HG03066 (cell line): ENCODE measurements around the gene CDH13.

Experiments used
- ATAC-seq: cut with Tn5 transposase; IDR thresholded peaks from one replicate; pipeline ENCODE4 v1.9.1; 2021; ENCODE audit warnings: low read depth; ENCODE audit not compliant: unreplicated experiment

The CDH13 gene

GRCh38 chr16:82625066-82625968 lies 1.5 kb upstream of the CDH13 start:
- no peak for ATAC-seq

GRCh38 chr16:82628088-82628423 lies 1.3 kb downstream of the CDH13 start:
- ATAC-seq, result no peak

DNA sequence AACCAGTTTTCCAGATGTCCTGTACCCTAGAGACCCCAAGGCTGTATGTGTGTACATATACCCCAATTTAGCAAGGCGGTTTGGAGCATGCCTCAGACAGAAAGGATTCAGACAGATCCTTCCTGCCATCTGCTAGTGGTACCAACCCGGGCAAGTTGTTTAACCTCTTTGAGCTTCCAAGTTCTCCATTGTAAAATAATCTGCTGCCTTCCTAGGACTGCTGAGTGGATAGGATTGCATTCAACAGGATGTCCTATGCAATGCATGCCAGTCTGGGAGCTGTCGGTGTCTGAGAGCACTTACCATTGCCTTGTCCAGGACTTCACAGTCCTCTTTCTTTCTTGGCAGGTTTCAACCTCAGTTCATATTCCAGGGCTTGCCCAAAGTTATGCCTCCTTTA lies 1.9 kb downstream of the CDH13 start:
- no peak for ATAC-seq

DNA sequence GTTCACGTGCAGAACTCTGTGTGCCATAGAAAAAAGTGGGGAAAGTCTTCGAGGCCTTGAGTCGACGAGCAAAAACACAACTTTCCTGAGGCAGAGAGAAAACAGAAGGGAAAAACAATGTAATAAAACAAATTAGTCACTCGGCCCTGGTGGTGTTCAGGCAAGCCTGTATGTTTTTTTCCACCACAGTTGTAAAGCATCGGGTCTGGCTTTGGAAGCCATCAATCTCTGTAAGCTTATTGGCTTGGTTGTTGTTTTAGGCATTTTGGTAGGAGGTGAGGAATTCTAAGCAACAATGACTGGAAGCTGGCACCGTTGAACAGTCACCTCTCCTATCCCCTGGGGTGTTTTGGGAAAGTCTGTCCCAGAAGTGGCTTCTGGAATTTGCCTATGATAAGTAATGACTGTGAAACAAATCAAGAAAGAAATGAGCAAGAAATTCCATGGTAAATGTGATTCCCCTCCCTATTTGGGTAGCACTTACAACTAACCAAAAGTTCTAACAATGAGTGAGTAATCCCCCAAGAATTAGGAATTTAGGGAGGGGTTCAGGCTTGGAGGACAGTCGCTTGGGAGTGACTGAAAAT lies 2.8 kb downstream of the CDH13 start:
- ATAC-seq, result no peak

GRCh38 chr16:82630219-82630618 lies 3.5 kb downstream of the CDH13 start:
- ATAC-seq, result no peak

DNA sequence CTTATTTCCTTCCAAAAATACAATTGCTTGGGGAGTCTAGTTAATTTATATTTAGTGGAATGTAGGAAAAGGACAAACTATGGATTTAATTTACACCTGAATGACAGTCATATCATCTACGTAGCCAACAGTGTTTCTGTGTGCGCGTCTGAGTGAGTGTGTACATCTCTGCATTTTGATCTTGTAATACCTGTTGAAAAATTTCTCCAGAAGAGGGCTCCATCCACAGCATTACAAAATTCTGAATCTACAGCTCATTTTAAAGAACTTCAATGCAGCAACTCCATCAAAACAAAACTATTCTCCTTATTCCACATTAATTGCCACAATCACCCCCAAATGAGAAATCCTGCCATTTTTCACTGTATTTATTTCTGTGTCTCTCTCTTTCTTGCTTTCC lies 3.9 kb downstream of the CDH13 start:
- ATAC-seq, result no peak

DNA sequence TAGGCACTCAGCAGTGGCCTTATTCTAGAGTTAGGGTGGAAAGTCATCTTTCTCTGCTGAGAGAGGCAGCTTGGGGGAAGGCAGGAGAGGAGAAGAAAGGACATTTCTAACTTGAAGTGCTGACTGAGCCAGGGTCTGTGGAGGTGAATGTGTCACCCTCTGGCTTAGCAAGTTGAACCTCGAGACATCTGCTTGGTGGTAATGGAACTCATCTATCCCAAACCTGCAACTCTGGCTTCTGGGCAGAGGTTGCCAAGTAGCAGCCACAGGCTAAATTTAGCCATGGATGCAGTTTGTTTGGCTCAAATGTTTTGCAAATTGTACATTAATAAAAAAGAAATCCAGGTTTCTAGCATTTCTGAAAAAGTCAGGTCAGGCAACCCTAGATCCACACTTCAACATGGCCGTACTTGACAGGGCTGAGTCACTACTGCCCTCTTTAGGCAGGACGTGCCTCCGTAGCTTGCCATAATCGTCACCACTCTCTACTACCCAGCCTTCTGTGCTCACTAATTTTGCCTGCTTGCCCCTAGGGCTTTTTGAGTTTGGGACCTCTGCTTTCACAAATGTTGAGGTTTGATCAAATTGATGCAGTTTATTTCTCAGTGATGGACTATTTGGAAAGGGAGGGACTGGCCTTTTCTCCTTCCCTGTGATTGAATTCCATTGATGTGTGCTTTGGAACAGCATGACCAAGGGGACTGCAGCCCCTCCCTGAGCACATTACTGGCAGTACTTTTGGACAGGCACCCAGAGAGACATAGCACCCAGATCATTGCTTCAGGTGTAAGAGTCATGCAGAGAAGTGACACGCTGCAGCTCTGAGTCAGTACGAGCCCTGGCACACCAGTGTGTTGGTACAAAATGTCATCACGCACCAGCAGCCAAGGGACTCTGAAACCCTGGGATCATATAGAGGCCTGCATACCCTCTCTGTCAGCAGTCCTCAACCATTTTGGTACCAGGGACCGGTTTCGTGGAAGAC lies 5.2 kb downstream of the CDH13 start:
- no peak for ATAC-seq

- ATAC-seq, result no peak
These were observed 7.3 kb downstream of the CDH13 start for GRCh38 chr16:82633964-82634600.

- ATAC-seq, result no peak
These were observed 8.3 kb downstream of the CDH13 start for GRCh38 chr16:82634955-82635610.

DNA sequence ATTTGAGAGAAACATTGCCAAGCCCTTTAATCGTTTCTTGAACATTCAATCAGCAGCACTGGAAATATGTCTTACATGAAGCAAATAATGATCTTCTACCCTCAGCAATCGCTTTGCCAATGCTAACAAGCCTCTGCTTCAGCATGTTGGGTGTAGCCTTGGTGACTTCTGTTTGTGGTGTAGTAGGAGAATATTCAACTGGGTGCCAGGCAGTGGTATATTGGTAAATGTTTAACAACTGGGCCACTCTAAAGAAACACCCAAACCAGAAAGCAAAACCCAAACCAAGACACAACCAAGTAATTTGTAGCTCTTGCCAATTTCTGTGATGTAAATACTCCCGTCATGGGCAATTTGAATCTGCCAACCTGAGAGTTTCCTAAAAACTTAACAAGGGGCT lies 9.7 kb downstream of the CDH13 start:
- ATAC-seq, result no peak

DNA sequence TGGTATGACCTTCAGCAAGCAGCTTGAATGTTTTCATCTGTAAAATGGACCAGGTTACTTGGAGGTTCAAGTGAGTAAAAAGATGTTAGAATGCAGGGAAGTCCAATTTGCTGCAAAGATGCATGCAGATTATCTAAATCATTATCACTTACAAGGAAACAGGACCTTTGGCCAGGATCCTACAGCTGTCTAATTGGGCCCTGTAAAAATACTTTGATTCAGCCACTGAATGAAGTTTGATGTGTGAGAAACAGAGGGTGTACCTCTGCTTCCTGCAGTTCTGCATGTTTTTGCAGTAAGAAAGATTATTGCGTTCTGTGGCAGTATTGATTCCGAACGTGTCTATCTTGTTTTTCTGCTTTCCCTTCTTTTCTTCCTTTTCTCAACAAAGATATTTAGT lies 10.2 kb downstream of the CDH13 start:
- ATAC-seq, result no peak

DNA sequence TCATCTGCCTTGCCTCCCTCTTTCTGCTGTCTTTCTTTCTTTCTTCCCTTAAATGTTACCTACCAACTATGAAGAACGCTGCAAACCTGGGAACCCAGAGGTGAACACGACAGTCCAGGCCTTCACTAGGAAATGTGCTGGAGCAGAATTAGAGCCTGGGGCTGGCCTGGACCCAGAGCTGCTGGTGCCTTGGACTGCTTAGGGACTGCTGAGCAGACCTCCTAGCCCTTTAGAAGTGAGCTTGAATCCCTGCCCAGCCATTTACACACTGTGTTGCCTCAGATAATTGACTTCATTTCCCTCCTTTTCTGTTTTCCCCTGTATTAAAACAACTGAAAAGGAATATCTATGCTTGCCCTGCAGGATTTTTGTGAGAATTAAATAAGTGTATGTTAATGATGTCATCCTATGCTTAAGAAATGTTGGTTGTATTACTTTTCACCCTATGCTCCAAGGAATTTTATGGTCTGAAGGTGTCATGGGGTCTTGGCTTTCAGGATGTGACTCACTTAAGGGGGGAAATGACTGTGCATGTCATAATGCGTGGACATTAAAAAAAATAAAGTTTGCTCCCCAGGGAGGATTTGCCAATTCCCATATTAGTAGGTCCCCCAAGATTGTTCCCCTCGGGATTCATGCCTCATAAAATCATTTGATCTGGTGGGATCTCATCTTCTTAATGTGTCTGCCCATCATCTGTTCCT lies 11.5 kb downstream of the CDH13 start:
- ATAC-seq, result no peak

DNA sequence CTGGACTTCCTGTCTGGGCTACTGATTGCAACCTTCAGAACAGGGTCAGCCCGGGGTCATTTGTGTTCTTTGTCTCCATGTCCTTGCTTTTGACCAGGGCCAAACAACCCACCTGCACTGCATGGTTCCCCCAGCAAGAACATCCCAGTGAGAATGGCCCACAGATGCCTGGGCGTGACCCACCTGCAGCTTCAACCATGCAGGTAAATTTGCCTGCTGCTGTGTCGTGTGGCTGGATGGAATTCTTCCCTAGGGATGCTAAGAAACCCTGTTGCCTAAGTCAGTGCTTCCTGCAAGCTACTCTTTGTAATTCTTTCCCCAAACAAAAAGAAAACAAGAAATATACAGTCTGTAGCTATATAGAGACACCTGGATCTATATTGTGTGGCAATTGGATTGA lies 12.5 kb downstream of the CDH13 start:
- ATAC-seq, result no peak

DNA sequence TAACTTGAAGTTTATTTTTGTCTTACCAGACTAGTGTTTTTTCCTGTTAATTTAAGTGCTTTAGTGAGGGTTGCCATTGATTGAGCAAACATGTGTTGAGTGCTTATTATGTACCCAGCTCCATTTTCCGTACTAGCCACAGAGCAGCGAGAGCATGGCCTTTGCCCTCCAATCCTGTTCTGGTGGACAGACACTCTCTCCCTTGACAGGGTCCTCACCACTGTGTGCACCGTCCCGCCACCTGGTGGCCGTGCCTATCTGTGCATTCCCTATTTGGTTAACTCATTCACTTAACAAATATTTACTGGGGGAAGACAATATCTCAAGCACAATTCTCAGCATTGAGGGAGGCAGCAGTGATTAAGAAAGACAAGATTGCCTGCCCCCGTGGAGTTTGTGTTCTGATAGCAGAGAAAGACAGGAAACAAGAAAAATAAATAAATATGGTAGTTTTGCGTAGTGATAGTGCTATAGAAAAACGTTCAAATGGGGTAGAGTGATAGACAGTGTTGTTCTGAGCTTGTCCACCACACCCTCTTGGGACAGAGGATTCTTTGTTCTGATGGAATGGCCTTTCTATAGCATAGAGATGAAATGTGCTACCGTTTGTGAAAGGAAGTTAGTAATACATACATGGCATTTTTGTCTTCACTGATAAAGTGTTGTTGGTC lies 13.0 kb downstream of the CDH13 start:
- peak; percentile 64 for ATAC-seq

- no peak for ATAC-seq
These were observed 14.7 kb downstream of the CDH13 start for GRCh38 chr16:82641336-82641984.

- ATAC-seq, result no peak
These were observed 16.4 kb downstream of the CDH13 start for GRCh38 chr16:82643136-82643535.

DNA sequence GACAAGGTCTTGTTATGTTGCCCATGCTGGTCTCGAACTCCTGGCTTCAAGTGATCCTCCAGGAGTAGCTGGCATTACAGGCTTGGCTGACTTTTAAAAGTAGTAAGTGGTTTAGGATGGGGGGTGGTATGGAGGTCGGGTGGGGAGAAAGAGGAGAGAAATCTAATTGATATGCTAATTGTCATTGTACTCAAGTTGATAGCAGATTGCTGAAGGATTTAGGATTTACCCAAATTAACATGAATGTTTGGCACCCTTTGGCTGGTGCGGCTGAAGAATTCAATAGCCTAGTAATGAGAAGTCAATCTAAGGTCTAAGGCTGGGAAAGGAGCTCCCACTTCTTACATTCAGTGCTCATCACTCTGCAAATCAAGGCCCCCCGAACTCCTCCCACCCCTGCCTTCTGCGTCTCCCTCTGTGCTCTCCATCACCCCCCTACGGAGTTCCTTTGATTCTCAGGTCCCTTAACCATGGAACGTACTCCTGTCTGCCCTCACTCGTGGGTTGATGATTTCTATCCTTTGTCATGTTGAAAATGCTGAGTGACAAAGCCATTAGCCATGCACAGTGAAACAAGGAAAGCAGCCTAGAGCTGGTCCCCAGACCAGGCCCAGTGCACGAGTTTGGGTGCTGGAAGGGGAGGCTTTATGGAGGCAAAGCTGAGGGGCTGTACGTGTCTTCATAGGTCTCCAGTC lies 17.3 kb downstream of the CDH13 start:
- ATAC-seq, result no peak

DNA sequence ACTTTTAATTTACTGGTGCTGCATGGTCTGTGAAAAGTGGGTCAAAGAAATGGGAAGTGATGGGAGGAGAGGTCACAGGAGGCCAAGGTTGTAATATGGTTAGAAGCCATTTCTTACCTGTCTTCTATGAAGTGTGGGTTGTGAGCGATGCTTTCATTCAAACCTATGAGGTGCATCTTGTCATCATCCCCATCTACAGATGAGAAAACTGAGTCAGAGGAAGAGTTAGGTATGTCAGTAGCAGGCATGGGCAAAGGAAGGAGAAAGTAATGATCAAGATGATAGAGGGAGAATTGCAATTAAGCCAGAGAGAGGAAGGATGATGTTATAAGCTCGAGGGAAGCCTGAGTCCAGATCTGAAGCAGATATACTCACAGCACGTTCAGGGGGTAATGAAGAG lies 19.7 kb downstream of the CDH13 start:
- no peak for ATAC-seq
